Occipital lobe (tissue), 2 donors: ENCODE data around the gene INPP5F. TPM values are rescaled to one million over a fixed set of nuclear protein-coding genes. Genes with fewer than 3 reads are reported as not detected.
"Not testable (repeated sequence)": the region's sequence is repeated elsewhere in the genome, so short reads cannot be mapped to it uniquely, and the experiment has no call there.

Experiments used
- DNase-seq: peaks from one replicate; lab custom pipeline; 2025; lab: John Stamatoyannopoulos, UW
- total RNA-seq: library from RNA; depleted of rRNA; stranded (reverse); fragments of >200 nt; gene quantifications from one replicate; pipeline ENCODE4 v1.2.3, GENCODE V29; 2014

The INPP5F gene
- total RNA-seq, 1 donor from 2014 or later: 166 TPM

GRCh38 chr10:119772334-119772733, 46.5 kb downstream of the INPP5F start:
- no peak for DNase-seq

GRCh38 chr10:119773041-119773440, 47.2 kb downstream of the INPP5F start:
- DNase-seq: not testable (repeated sequence)

DNA sequence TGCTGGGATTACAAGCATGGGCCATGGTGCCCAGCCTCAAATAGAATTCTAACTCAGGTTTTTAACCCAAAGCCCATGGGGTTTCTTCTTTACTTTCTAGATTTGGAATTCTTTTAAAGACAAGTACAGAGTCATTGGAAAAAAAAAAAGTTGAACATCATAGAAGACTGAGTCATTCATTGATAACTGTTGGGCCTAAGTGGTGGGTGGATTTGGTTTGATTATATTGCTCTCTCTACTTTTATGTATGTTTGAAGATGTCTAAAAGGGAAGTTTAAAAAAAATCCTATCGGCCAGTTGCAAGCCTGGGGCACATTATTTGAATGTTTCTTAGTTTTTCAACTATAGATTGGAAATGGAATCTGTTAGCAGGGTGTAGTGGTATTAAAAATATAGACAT, 49.7 kb downstream of the INPP5F start:
- DNase-seq: no peak

- DNase-seq: no peak
Measured at GRCh38 chr10:119776536-119776935, 50.7 kb downstream of the INPP5F start.

DNA sequence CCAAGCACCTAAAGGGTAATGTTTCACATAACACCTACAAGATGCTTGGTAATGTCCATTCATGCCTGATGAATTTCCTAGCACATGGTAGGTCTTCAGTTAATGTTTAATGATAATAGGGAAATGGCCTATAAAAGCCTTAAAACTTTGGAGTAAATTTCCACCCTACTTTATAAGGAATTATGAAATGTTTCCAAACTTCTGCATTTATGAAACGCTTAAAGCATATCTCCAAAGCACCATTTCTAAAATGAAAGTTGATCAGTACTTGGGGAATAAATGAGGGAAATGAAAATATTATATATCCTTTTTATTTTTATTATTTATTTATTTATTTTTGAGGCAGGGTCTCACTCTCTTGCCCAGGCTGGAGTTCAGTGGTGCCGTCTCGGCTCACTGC, 51.8 kb downstream of the INPP5F start:
- DNase-seq: no peak

GRCh38 chr10:119778776-119779445, 53.1 kb downstream of the INPP5F start:
- DNase-seq: no peak

DNA sequence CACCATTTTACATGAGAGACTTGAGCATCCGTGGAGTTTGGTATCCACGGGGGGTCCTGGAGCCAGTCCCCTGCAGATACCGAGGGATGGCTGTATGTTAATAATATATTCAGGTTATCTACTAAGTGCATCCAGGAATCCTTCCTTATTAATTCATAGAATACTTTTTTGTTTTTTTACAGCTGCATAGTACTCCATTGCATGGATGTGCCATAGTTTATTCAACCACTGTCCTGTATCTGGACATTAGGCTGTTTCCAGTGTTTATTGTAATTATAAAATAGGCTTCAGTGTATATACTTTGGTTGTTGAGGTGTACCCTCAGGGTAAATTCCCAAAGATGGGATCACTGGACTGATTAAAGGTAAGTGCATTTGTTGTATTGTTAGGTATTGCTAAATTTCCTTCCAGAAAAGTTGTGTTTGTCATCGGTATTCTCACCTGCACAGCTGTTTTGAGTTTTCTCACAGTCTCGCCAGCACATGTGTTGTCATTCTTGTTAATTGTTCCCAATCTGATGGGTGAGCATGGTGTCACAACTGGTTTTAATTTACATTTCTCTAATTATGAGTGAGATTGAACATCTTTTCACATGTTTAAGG, 55.1 kb downstream of the INPP5F start:
- no peak for DNase-seq

- no peak for DNase-seq
Measured at GRCh38 chr10:119781498-119781897, 55.6 kb downstream of the INPP5F start.

- DNase-seq: no peak
Measured at GRCh38 chr10:119782981-119783664, 57.3 kb downstream of the INPP5F start.

- no peak for DNase-seq
Measured at GRCh38 chr10:119783665-119784027, 57.8 kb downstream of the INPP5F start.

- no peak for DNase-seq
Measured at GRCh38 chr10:119784340-119785067, 58.7 kb downstream of the INPP5F start.

DNA sequence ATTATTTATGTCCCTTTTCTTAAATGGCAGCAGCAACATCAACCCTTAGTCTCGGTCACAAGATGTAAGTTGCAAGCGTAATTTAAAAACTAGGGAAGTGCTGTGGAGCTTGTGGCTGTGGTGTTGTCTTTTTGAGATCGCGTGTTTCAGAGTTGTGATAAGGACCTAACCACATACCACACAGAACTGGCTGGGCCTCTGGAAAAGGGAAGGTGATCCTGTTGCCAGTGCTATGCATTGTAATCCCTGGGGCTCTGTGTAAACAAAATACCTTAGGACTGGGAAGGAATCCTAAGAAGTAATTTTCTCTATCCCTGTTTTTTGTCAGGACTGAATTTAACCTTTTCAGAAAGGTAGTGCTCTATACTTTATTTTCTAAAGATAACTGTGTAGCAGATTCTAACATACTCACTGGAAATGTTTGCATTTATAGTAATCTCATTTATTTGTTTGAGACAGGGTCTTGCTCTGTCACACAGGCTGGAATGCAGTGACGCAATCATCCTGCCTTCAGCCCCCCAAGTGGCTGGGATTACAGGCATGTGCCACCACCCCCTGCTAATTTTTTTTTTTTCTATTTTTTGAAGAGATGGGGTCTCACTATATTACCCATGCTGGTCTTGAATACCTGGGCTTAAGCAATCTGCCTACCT, 60.4 kb downstream of the INPP5F start:
- no peak for DNase-seq

GRCh38 chr10:119795101-119795500, 69.3 kb downstream of the INPP5F start:
- DNase-seq: not testable (repeated sequence)

- DNase-seq: no peak
Measured at GRCh38 chr10:119796039-119796438, 70.2 kb downstream of the INPP5F start.

GRCh38 chr10:119801176-119801575, 75.3 kb downstream of the INPP5F start:
- no peak for DNase-seq

DNA sequence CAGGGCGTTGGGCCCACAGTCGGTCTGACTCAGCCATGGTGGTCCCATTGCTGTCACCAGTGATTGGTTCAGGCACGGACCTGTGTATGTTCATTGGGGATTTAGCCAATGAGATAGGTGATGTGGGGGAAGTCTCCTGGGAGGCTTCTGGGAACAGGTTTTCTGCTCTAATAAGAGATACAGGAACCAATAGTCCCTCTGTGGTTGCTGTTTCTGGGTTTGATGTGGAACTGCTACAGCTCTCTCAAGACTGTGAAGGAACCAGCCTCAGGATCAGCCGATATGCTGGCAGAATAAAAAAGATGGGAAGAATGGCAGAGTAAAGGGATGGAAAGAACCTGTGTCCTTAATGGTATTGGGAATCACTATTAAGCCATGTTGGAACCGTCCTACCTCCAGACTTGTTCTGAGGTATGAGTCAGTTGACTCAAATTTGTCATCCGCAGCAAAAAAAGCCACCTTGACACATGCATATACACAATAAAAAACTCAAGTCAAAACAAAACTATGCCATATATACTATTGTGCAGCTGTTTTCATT, 76.2 kb downstream of the INPP5F start:
- DNase-seq: no peak

- DNase-seq: no peak
Measured at GRCh38 chr10:119803264-119803663, 77.4 kb downstream of the INPP5F start.

DNA sequence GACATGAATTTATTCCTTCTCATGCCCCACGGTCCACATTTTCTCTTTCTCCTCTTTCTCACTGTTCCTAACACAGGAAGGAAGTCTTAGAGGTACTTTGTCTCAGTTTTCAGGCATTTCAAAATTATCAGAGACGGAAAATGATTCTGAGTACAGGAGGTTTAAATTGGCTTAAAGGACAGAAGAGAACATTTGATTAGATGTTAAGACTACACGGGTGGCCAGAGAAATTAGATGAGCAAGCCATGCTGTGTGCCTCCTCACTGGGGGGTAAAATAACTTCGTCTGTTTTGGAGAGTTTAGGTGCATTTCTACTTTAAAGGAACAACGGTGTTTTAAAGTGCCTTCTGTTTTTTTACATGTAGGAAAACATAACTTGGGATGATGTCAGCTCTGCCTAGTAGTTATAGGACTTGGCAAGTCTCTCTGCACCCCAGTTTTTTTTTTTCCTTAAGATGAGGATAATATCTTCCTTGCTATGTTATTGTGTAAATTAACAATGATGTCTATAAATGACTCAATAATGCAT, 79.9 kb downstream of the INPP5F start:
- DNase-seq: no peak

DNA sequence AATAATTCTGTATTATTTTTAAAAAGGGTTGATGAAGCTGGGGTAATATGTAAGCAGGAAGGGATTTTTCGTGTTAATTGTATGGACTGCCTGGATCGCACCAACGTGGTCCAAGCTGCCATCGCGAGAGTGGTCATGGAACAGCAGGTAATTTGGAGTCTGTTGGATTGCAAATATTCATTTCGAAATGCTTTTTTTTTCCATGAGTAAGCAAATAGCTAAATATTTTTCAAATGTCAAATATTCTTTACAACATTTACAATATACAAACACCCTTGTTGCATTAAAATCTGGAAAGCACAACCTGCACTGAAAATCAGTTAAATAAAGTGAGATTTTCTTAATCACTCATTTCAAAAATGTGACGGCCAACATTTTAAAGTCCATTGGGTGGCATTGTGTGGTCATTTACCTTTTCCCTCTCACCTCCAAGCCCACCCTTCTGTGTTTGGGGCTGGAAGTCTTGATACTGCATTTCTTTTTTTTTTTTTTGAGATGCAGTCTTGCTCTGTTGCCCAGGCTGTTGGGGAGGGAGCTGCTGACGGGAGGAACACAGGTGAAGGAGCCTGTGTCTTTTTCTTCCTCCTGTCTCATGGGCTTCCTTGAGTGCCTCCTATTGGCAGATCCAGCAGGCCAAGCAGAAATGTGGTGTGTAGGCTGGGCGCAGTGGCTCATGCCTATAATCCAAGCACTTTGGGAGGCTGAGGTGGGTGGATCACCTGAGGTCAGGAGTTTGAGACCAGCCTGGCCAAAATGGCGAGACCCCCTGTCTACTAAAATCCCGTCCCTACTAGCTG, 80.7 kb downstream of the INPP5F start:
- no peak for DNase-seq

- no peak for DNase-seq
Measured at GRCh38 chr10:119807960-119808697, 82.3 kb downstream of the INPP5F start.
